CD4-positive, alpha-beta memory T cell (primary cell): ENCODE results near the gene TP53TG5. TPM values are rescaled to one million over a fixed set of nuclear protein-coding genes. Genes with fewer than 3 reads are reported as not detected.
A peak's percentile ranks its signal among the peaks of the same experiment; 100 is the strongest.

ENCODE experiments used
- CTCF ChIA-PET: fragments of 350-600 bp; sonication (Branson Sonifier 250); formaldehyde crosslinking; loops from one replicate; lab custom pipeline; 2021; ENCODE audit warnings: inconsistent platforms; ENCODE audit not compliant: partially characterized antibody; lab: Charles Lee
- POLR2A ChIA-PET: fragments of 350-600 bp; sonication (Branson Sonifier 250); formaldehyde crosslinking; loops from one replicate; lab custom pipeline; 2021; ENCODE audit not compliant: partially characterized antibody; lab: Charles Lee
- DNase-seq, 5 donors: peaks; one replicate each; pipeline versions ENCODE4 v3.0.0 to v3.0.0-alpha.2; 2020 to 2022; ENCODE audit warnings: mixed read lengths in 1 of 5
- H3K27ac ChIP-seq: one replicate; pipeline ENCODE4 v1.7.0; 2013; ENCODE audit warnings: low read depth, low read length
- H3K27me3 ChIP-seq: 2 replicates; pipeline ENCODE4 v1.7.0; 2013; ENCODE audit warnings: mild to moderate bottlenecking, low read length, moderate library complexity; ENCODE audit not compliant: insufficient read depth
- H3K36me3 ChIP-seq: 2 replicates; pipeline ENCODE4 v1.7.0; 2013; ENCODE audit warnings: mild to moderate bottlenecking, low read length, moderate library complexity; ENCODE audit not compliant: insufficient read depth
- H3K4me1 ChIP-seq: 2 replicates; pipeline ENCODE4 v1.7.0; 2013; ENCODE audit warnings: mild to moderate bottlenecking, low read length, moderate library complexity; ENCODE audit not compliant: insufficient read depth
- H3K4me3 ChIP-seq, 2 donors: one replicate each; pipeline ENCODE4 v1.7.0; 2013; ENCODE audit warnings: low read length in 2 of 2, mild to moderate bottlenecking in 1 of 2
- H3K9me3 ChIP-seq, 2 donors: one replicate each; pipeline ENCODE4 v1.7.0; 2013; ENCODE audit warnings: low read length in 2 of 2, control low read depth in 1 of 2; ENCODE audit not compliant: control insufficient read depth in 1 of 2
- H3K27ac Mint-ChIP-seq, 7 donors: one replicate each; pipeline ENCODE4 v1.8.0; 2020 to 2021; ENCODE audit warnings: mixed read lengths in 7 of 7, mild to moderate bottlenecking in 6 of 7, inconsistent platforms in 3 of 7, moderate library complexity in 3 of 7
- H3K27me3 Mint-ChIP-seq, 2 donors: one replicate each; pipeline ENCODE4 v1.8.0; 2020 to 2021; ENCODE audit warnings: mixed read lengths in 2 of 2
- H3K36me3 Mint-ChIP-seq, 2 donors: one replicate each; pipeline ENCODE4 v1.8.0; 2020 to 2021; ENCODE audit warnings: mixed read lengths in 2 of 2, inconsistent platforms in 1 of 2, mild to moderate bottlenecking in 1 of 2
- H3K4me1 Mint-ChIP-seq, 4 donors: one replicate each; pipeline ENCODE4 v1.8.0; 2020 to 2021; ENCODE audit warnings: mixed read lengths in 4 of 4, mild to moderate bottlenecking in 1 of 4
- H3K4me3 Mint-ChIP-seq, 8 donors: one replicate each; pipeline ENCODE4 v1.8.0; 2020 to 2021; ENCODE audit warnings: mixed read lengths in 8 of 8, mild to moderate bottlenecking in 7 of 8, moderate library complexity in 6 of 8, inconsistent platforms in 3 of 8
- H3K9me3 Mint-ChIP-seq, 8 donors: one replicate each; pipeline ENCODE4 v1.8.0; 2020 to 2021; ENCODE audit warnings: mixed read lengths in 8 of 8, mild to moderate bottlenecking in 5 of 8, inconsistent platforms in 3 of 8, moderate library complexity in 1 of 8
- intact Hi-C: fragments of 100-400 bp; cut with micrococcal nuclease; formaldehyde crosslinking; loops from one replicate; pipeline ENCODE4 v1.15.1; 2023
- polyA plus RNA-seq, 2 donors: library from polyadenylated mRNA; unstranded; fragments of 300-500 nt; fragmentation: Illumina TruSeq; gene quantifications; one replicate each; pipeline ENCODE4 v1.2.3, GENCODE V29; 2021
- total RNA-seq, 2 experiments: library from RNA; stranded (reverse); gene quantifications; one replicate each; pipeline ENCODE4 v1.2.3, GENCODE V29; 2021

TP53TG5 gene
- total and polyA plus RNA-seq, 4 experiments from 2014 or later: 0.11 to 0.36 (median 0.24) TPM; not detected in 1

DNA sequence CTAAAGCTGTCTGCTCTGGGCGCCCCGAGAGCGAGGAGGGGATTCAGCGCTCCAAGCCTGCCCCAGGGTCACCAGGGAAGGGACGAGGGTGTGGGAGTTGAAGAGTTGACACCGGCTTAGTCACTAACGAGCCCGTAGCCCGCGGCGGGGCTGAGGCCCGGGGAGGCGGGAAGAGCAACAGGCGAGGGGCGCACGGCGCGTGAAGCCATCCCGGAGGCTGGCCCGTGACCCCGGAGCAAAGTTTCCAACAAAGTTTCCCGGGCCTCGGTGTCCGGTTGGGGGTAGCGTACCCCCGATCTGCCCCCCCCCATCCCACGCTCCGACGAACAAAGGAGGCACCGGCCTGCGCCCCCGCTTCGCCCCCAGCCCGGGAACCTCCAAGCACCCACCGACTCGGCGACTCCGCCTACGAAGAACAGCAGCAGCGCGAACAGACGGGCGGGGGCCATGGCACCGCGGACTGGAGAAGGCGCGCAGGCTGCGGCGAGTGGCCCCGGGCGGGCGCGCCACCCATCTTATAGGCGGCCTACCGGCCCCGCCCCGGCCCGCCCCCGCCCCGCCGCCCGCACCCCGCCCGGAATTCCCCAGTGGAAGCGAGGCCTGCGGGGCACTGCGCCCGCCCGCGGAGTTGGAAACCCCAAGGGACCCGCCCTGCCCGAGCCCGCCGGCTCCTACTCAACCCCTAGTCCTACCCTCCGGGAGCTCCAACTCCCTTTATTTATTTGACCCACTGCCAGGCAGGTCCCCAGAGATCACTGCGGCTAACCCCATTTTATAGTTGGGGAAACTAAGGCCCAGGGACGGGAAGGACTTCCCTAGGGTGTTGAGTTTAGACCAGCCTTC is 30.0 kb downstream of the TP53TG5 start, which contains the start of gene SDC4:
Gene SDC4, minus strand, starts transcription at position 489 of the 843 bp plus-strand sequence. Its CDS starts 40 bp downstream, at position 449.
- peak within 1 kb of the TSS; percentile 42 to 72 for H3K4me3 ChIP-seq
- peak within 1 kb of the TSS; percentile 58 for H3K27ac ChIP-seq
- intact Hi-C loops: no loop called here

DNA sequence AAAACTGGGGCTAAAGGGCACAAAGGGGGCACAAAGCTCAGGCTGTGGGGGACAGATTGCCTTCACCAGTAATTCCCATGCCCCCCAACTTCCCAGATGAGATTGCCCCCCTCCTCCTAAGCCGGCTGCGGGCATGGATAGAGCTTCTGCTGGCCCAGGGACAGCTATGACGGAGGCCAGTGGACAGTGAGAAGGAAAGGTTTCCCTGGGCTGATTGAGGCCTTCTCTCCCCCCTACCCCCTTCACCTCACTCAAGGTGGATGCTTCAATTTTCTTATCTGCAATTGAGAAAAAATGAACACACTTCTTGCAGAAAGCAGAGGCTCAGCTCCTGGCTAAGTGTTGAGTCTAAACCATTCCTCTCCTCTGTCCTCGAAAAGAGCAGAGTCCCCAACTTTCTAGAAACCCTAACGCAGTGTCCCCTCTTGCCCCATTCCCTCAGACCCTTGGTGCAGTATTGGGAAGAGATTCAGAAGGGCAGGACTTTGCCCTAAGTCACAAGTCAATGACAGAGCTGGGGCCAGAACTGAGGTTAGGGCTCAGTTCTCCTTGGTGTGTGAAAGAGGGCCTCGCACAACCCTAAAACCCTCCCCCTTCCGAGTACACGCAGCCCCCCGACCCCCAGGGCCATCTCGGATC is 30.7 kb downstream of the TP53TG5 start:
- no peak for DNase-seq
- ChIA-PET CTCF (interaction anchor here (0.9 to 2.1 kb wide), 6 partner anchors 12 to 238 kb away, joined by 3 to 11 read pairs (median 4); no protein-coding TSS in a partner anchor), POLR2A (interaction anchor here (0.7 to 2.8 kb wide), 5 partner anchors 9 to 68 kb away, joined by 3 to 15 read pairs (median 8); partner anchors contain the start of genes PIGT and SYS1)
- H3K4me3 Mint-ChIP-seq: peak overlapping the region; percentile 75 to 94 (median 84)
- H3K9me3 Mint-ChIP-seq: no peaks in the 10 kb centered on the region
- H3K27ac ChIP-seq: peak overlapping the region; percentile 58
- intact Hi-C loops: no loop called here
- peaks cover 29% of the 10 kb centered on the region for H3K4me1 ChIP-seq
- H3K27me3 Mint-ChIP-seq: no peaks in the 10 kb centered on the region
- peaks cover 3 to 36% (median 17%) of the 10 kb centered on the region in 4 donors for H3K4me1 Mint-ChIP-seq
- peak overlapping the region; percentile 42 to 72 for H3K4me3 ChIP-seq
- H3K36me3 ChIP-seq: no peaks in the 10 kb centered on the region
- no peaks in the 10 kb centered on the region for H3K9me3 ChIP-seq
- H3K27ac Mint-ChIP-seq: peak overlapping the region in 4 of 7 donors; percentile 46 to 78 (median 58)
- no peaks in the 10 kb centered on the region for H3K36me3 Mint-ChIP-seq
- no peaks in the 10 kb centered on the region for H3K27me3 ChIP-seq

More for the DNA sequence above, 30.0 kb downstream of the TP53TG5 start, which contains the start of gene SDC4:
- peak within 1 kb of the TSS in 6 of 7 donors; percentile 35 to 78 (median 55) for H3K27ac Mint-ChIP-seq
- H3K9me3 Mint-ChIP-seq: no peaks in the 10 kb centered on the region
- H3K4me1 Mint-ChIP-seq: peaks cover 3 to 37% (median 17%) of the 10 kb centered on the region in 4 donors
- no peaks in the 10 kb centered on the region for H3K27me3 Mint-ChIP-seq
- DNase-seq: peak; percentile 50 to 65 (median 55)
- H3K27me3 ChIP-seq: no peaks in the 10 kb centered on the region
- POLR2A ChIA-PET: interaction anchor here (0.7 to 2.8 kb wide), 6 partner anchors 9 to 68 kb away, joined by 3 to 15 read pairs (median 7); partner anchors contain the start of genes PIGT and SYS1
- H3K4me1 ChIP-seq: peaks cover 29% of the 10 kb centered on the region
- H3K36me3 Mint-ChIP-seq: no peaks in the 10 kb centered on the region
- H3K4me3 Mint-ChIP-seq: peak within 1 kb of the TSS; percentile 75 to 94 (median 84)
- no peaks in the 10 kb centered on the region for H3K9me3 ChIP-seq
- CTCF ChIA-PET: interaction anchor here (0.9 to 2.1 kb wide), 8 partner anchors 12 to 423 kb away, joined by 3 to 11 read pairs (median 4); no protein-coding TSS in a partner anchor
- no peaks in the 10 kb centered on the region for H3K36me3 ChIP-seq

DNA sequence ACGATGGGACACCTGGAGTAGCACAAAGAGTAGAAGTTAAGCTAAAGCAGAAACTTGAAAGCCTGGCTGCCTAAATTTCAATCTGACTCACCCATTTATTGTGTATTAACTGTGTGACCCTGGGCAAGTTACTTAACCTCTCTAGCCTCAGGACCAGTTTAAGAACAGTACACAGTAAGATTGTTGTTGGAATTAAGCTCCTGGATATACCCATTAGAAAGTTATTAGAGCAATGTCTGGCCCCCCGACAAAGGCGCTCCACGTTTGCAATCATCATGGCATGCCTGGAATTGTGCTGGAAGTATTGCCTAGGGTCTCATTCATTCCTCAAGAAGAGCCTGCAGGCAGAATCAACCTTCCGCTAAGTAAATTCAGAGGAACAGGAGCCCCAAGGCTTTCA is 31.3 kb downstream of the TP53TG5 start:
- ChIA-PET CTCF (interaction anchor here (1.2 to 2.1 kb wide), 4 partner anchors 13 to 90 kb away, joined by 3 to 11 read pairs (median 7); no protein-coding TSS in a partner anchor), POLR2A (interaction anchor here (2.1 to 2.8 kb wide), 3 partner anchors 10 to 26 kb away, joined by 8 to 15 read pairs (median 9); partner anchors contain the start of gene SYS1)
- Histone ChIP-seq H3K9me3 (no peaks in the 10 kb centered on the region), H3K4me3 (no peak overlapping the region), H3K27me3 (no peaks in the 10 kb centered on the region), H3K4me1 (peaks cover 29% of the 10 kb centered on the region), H3K27ac (no peak overlapping the region), H3K36me3 (no peaks in the 10 kb centered on the region)
- Mint-ChIP-seq H3K27ac (peak overlapping the region in 2 of 7 donors; percentile 10 to 58), H3K36me3 (no peaks in the 10 kb centered on the region), H3K9me3 (no peaks in the 10 kb centered on the region), H3K4me3 (peak overlapping the region in 6 of 8 donors; percentile 45 to 94 (median 78)), H3K27me3 (no peaks in the 10 kb centered on the region), H3K4me1 (peaks cover 3 to 36% (median 17%) of the 10 kb centered on the region in 4 donors)
- no peak for DNase-seq
- intact Hi-C loops: no loop called here

DNA sequence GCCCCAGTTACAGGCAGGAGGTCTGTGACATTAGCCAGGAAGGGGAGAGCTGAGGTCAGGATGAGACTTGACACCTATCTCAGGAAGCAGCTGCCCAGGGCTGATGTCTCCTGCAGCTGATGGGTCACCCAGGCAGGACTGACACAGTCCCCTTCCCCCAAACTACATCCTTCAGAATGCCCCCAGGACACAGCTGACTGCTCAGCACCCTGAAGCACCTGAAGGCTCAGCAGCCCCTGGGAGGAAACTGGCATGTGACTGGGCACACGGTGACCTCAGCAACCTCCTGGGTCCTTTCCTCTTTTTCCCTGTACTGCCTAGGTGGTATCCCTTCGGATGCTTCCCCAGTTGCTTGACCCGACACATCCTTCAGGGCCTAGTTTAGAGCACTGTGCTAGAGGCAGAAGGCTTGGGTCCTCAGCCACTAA is 31.8 kb downstream of the TP53TG5 start:
- Mint-ChIP-seq H3K27ac (peak overlapping the region in 3 of 7 donors; percentile 10 to 58 (median 37)), H3K27me3 (no peaks in the 10 kb centered on the region), H3K36me3 (no peaks in the 10 kb centered on the region), H3K9me3 (no peaks in the 10 kb centered on the region), H3K4me3 (peak overlapping the region in 3 of 8 donors; percentile 17 to 80 (median 57)), H3K4me1 (peaks cover 3 to 36% (median 17%) of the 10 kb centered on the region in 4 donors)
- intact Hi-C loops: no loop called here
- DNase-seq: no peak
- POLR2A ChIA-PET: interaction anchor here (2.1 to 2.8 kb wide), 2 partner anchors 10 to 27 kb away, joined by 8 to 9 read pairs; no protein-coding TSS in a partner anchor
- H3K4me1 ChIP-seq: peaks cover 29% of the 10 kb centered on the region
- H3K27ac ChIP-seq: no peak overlapping the region
- H3K9me3 ChIP-seq: no peaks in the 10 kb centered on the region
- CTCF ChIA-PET: interaction anchor here (1.2 to 1.9 kb wide), 4 partner anchors 13 to 90 kb away, joined by 3 to 8 read pairs (median 4); no protein-coding TSS in a partner anchor
- H3K27me3 ChIP-seq: no peaks in the 10 kb centered on the region
- H3K36me3 ChIP-seq: no peaks in the 10 kb centered on the region
- no peak overlapping the region for H3K4me3 ChIP-seq

DNA sequence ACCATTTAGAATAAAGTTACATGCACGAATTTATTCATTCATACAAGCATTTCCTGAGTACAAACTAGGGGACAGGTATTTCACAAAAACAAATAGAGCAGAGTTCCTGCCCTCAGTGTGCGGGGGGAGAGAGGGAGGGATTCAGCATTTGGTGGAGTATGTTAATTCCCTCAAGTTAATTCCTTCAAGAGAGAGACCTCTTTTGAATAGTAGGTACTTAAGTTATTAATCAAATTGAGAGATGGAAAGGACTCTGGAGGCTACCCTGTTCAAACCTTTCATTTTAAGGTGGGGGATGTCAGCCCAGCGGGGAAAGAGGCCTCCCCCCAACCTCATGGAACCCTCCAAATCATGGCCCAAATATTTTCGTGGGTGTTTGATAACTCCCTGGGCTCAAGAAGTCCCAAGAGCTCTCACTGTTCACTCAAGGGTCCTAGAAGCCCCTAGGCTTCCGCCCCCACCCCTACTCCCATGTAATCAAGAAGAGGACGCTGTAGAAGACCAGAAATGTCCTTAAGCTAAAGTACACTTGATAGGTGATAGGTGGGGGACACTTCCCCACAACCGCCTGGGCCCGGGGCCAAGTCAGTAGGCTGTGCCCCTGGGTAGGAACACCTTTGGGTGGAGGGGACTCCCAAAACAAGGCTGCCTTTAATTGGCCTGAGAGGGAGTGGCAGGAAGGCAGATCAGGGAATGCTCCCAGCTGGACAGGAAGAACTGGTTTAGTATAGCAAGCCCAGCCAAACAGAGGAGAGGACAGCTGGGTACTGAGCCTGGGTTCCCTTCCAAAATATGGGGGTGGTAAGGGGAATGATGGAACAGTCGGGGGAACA is 32.8 kb downstream of the TP53TG5 start:
- Histone ChIP-seq H3K4me1 (peaks cover 29% of the 10 kb centered on the region), H3K9me3 (no peaks in the 10 kb centered on the region), H3K27me3 (no peaks in the 10 kb centered on the region), H3K27ac (no peak overlapping the region), H3K36me3 (no peaks in the 10 kb centered on the region), H3K4me3 (no peak overlapping the region)
- POLR2A ChIA-PET: interaction anchor here (2.8 kb wide), 1 partner anchor 11 kb away, joined by 9 read pairs; no protein-coding TSS in a partner anchor
- Mint-ChIP-seq H3K9me3 (no peaks in the 10 kb centered on the region), H3K36me3 (no peaks in the 10 kb centered on the region), H3K4me1 (peaks cover 3 to 36% (median 17%) of the 10 kb centered on the region in 4 donors), H3K27ac (peak overlapping the region in 2 of 7 donors; percentile 11 to 62), H3K27me3 (no peaks in the 10 kb centered on the region), H3K4me3 (peak overlapping the region in 4 of 8 donors; percentile 7 to 57 (median 30))
- intact Hi-C loops: no loop called here
- CTCF ChIA-PET: interaction anchor here (1.2 kb wide), 1 partner anchor 91 kb away, joined by 3 read pairs; no protein-coding TSS in a partner anchor
- no peak for DNase-seq
